Prostate gland (tissue), 2 donors: ENCODE results near the gene OOSP4A. TPM values are rescaled to one million over a fixed set of nuclear protein-coding genes. Genes with fewer than 3 reads are reported as not detected.

ENCODE experiments used
- DNase-seq: peaks from one replicate; pipeline ENCODE4 v3.0.0-alpha.2; 2019; ENCODE audit warnings: low spot score
- H3K27ac ChIP-seq, 2 donors: fragments of 200-600 bp; sonication (generic); 2 replicates each; pipeline ENCODE4 v1.5.1; 2017 to 2019
- H3K27me3 ChIP-seq: fragments of 200-600 bp; sonication (generic); replicated peaks from 2 replicates; pipeline ENCODE4 v1.5.1; 2019; ENCODE audit not compliant: insufficient read depth
- H3K36me3 ChIP-seq, 2 donors: fragments of 200-600 bp; sonication (generic); 1 replicate in 1 of 2; 2 replicates in 1 of 2; pipeline versions ENCODE4 v1.5.1 to v1.8.1; 2017 to 2019
- H3K4me1 ChIP-seq: fragments of 200-600 bp; sonication (generic); replicated peaks from 2 replicates; pipeline ENCODE4 v1.5.1; 2019
- H3K4me3 ChIP-seq, 2 donors: fragments of 200-600 bp; sonication (generic); 2 replicates each; pipeline ENCODE4 v1.5.1; 2017 to 2019
- H3K9me3 ChIP-seq: fragments of 200-600 bp; sonication (generic); 2 replicates; pipeline ENCODE4 v1.5.1; 2017
- POLR2A ChIP-seq: fragments of 450-650 bp; IDR thresholded peaks from one replicate; pipeline ENCODE4 v1.6.1; 2016; ENCODE audit warnings: antibody characterized with exemption, mild to moderate bottlenecking
- POLR2AphosphoS5 ChIP-seq: sonication (generic); formaldehyde crosslinking; IDR thresholded peaks from one replicate; pipeline ENCODE4 v1.6.1; 2017; ENCODE audit warnings: antibody characterized with exemption
- WGBS: methylation state at CpG from one replicate; pipeline ENCODE4 v1.1.5; 2018; 5-methylcytosine and 5-hydroxymethylcytosine counted together
- intact Hi-C: fragments of 100-400 bp; cut with DNase I; formaldehyde crosslinking; loops from one replicate; pipeline ENCODE4 v1.14.2; 2022
- total RNA-seq, 2 donors: library from RNA; depleted of rRNA; stranded (reverse); fragments of >200 nt; gene quantifications; one replicate each; pipeline ENCODE4 v1.1.0, GENCODE V29; 2016
- TF ChIP-seq, protein P1 (sequence below), 4 experiments: fragments of 200-600 bp in 2 of 4; fragments of 450-650 bp in 2 of 4; sonication (generic) in 2 of 4; IDR thresholded peaks; 1 replicate in 3 of 4; 2 replicates in 1 of 4; pipeline ENCODE4 v1.5.1; 2016 to 2019; ENCODE audit warnings: antibody characterized with exemption in 4 of 4, mild to moderate bottlenecking in 2 of 4, moderate library complexity in 2 of 4

OOSP4A gene
- total RNA-seq, 2 donors from 2014 or later, result not detected

DNA sequence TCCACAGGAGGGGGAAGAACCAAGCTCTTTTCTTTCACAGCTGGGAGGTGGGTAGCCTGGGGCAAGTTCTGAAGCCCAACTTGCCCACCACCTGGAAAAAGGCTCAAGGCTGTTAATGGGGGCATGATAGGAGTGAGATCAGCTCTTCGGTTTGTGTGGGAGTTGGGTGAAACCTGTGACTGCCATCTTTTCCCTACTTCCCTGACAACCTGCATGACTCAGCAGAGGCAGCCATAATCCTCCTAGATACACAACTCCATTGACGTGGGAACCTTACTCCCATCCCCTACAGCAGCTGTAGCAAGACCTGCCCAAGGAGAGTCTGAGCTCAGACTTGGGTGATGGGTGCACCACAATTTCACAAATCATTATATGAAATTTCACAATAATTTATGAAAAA, 39.9 kb downstream of the OOSP4A start:
- H3K27me3 ChIP-seq, result no peaks in the 10 kb centered on the region
- no peaks in the 10 kb centered on the region for H3K36me3 ChIP-seq
- no peak overlapping the region for H3K4me3 ChIP-seq
- intact Hi-C loops, result no loop called here
- H3K4me1 ChIP-seq, result no peaks in the 10 kb centered on the region
- no peak for DNase-seq
- TF ChIP-seq POLR2A, result no peak
- H3K27ac ChIP-seq, result no peak overlapping the region
- H3K9me3 ChIP-seq, result no peaks in the 10 kb centered on the region
- 73% methylated on average over 2 of the region's 2 CpGs for WGBS

DNA sequence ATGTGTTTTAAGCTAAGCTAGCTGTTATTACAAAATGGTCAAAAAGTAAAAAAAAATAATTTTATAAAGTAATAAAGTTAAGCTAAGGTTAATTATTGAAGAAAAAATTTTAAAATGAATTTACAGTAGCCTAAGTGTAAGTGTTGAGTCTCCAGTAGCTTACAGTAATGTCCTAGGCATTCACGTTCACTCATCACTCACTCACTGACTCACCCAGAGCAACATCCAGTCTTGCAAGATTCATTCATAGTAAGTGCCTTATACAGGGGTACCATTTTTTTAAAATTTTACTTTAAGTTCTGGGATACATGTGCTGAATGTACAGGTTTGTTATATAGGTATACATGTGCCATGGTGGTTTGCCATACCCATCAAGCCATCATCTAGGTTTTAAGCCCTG, 41.5 kb downstream of the OOSP4A start:
- WGBS, result 94% methylated on average over 1 of the region's 1 CpG

DNA sequence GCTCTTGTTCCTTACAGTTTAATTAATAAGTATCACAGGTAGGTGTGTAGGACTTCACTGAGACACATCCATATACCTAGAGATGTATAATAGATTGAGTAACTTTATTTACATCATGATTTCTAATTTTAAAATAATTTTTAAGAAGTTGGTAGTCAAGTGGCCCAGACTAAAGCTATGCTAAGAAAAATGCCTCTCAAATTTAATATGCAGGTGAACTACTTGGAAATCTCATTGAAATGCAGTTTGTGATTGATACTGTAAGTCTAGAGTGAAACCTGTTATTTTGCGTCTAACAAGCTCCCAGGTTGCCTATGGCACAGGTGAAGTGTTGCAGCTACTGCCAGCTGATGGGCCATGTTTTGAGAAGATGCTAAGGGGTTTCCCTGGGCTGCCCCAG, 53.0 kb downstream of the OOSP4A start, which contains the start of gene OOSP4B:
OOSP4B (plus strand) TSS at position 301 of the 400 bp plus-strand sequence.
- Histone ChIP-seq H3K27ac (no peak within 1 kb of the TSS), H3K4me3 (no peak within 1 kb of the TSS), H3K36me3 (no peaks in the 10 kb centered on the region), H3K27me3 (no peaks in the 10 kb centered on the region), H3K4me1 (no peaks in the 10 kb centered on the region), H3K9me3 (no peaks in the 10 kb centered on the region)
- intact Hi-C loops, result no loop called here
- TF ChIP-seq POLR2A, result no peak
- TF ChIP-seq, protein P1, sequence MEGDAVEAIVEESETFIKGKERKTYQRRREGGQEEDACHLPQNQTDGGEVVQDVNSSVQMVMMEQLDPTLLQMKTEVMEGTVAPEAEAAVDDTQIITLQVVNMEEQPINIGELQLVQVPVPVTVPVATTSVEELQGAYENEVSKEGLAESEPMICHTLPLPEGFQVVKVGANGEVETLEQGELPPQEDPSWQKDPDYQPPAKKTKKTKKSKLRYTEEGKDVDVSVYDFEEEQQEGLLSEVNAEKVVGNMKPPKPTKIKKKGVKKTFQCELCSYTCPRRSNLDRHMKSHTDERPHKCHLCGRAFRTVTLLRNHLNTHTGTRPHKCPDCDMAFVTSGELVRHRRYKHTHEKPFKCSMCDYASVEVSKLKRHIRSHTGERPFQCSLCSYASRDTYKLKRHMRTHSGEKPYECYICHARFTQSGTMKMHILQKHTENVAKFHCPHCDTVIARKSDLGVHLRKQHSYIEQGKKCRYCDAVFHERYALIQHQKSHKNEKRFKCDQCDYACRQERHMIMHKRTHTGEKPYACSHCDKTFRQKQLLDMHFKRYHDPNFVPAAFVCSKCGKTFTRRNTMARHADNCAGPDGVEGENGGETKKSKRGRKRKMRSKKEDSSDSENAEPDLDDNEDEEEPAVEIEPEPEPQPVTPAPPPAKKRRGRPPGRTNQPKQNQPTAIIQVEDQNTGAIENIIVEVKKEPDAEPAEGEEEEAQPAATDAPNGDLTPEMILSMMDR (IDR thresholded peaks at IDR 0.05), result no peak
- TF ChIP-seq POLR2AphosphoS5, result no peak
- DNase-seq, result no peak
- 92% methylated on average over 1 of the region's 1 CpG for WGBS

More for the DNA sequence above, 41.5 kb downstream of the OOSP4A start:
- Histone ChIP-seq H3K27ac (no peak overlapping the region), H3K9me3 (no peaks in the 10 kb centered on the region), H3K4me1 (no peaks in the 10 kb centered on the region), H3K27me3 (no peaks in the 10 kb centered on the region), H3K4me3 (no peak overlapping the region), H3K36me3 (no peaks in the 10 kb centered on the region)
- DNase-seq, result no peak
- TF ChIP-seq, protein P1 (IDR thresholded peaks at IDR 0.05), result no peak
- TF ChIP-seq POLR2AphosphoS5 (no peak), POLR2A (no peak)
- intact Hi-C loops, result no loop called here

DNA sequence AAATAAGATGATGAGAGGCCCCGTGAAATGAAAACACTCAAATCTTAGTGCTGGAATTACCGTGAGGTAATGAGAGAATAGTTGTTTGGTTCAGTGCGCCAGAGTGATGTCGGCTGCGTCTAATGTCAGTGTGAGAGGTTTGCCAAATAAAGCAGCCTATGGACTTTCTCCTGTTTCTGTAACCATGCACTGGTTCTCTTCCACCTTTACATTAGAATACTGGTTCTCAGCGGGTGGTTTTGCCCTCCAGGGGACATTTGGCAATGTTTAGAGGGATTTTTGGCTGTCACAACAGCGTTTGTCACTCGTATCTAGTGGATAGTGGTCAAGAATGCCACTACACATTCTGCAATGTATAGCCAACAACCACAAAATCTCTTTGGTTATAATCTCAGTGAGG, 54.2 kb downstream of the OOSP4A start:
- intact Hi-C loops, result no loop called here
- WGBS, result 69% methylated on average over 8 of the region's 8 CpGs
- Histone ChIP-seq H3K9me3 (no peaks in the 10 kb centered on the region), H3K36me3 (no peaks in the 10 kb centered on the region), H3K27me3 (no peaks in the 10 kb centered on the region), H3K4me1 (no peaks in the 10 kb centered on the region), H3K27ac (no peak overlapping the region), H3K4me3 (no peak overlapping the region)
- TF ChIP-seq, protein P1 (IDR thresholded peaks at IDR 0.05), result no peak
- no peak for TF ChIP-seq POLR2A
- DNase-seq, result no peak

Other genes with a start within 250 kb of the OOSP4A start
- gene STX3, start 208.7 kb upstream of the OOSP4A start, total RNA-seq, result 10 to 100 TPM; 20.8 to 58.5 TPM
- 10 to 100 TPM; 38.3 to 97.6 TPM for gene MRPL16, start 153.3 kb upstream of the OOSP4A start, total RNA-seq
- not detected for gene CBLIF, start 118.5 kb upstream of the OOSP4A start, total RNA-seq
- gene TCN1, start 97.5 kb upstream of the OOSP4A start, total RNA-seq, result 1 to 10 TPM; 1.0 to 8.1 TPM
- not detected for gene OOSP3, start 85.3 kb upstream of the OOSP4A start, total RNA-seq
- gene OOSP1, start 25.6 kb upstream of the OOSP4A start, total RNA-seq, result not detected
- gene OOSP4B, start 53.1 kb downstream of the OOSP4A start, total RNA-seq, result not detected
- gene OOSP2, start 76.4 kb downstream of the OOSP4A start, total RNA-seq, result 10 to 100 TPM in 1 of 2 donors, not detected in 1; 16.0 TPM
- gene MS4A3, start 92.6 kb downstream of the OOSP4A start, total RNA-seq, result not detected
- 1 to 10 TPM in 1 of 2 donors, not detected in 1; 2.0 TPM for gene MS4A2, start 124.6 kb downstream of the OOSP4A start, total RNA-seq
- gene MS4A6A, start 219.1 kb downstream of the OOSP4A start, total RNA-seq, result 10 to 100 TPM; 13.4 to 44.1 TPM